Measurements from ENCODE around the gene SOX30. TPM values are rescaled to one million over a fixed set of nuclear protein-coding genes. Genes with fewer than 3 reads are reported as not detected.

SOX30 gene
- total and polyA plus RNA-seq, 3 donors from 2014 or later, result 47.7 to 197 (median 83.9) TPM

- no peak for DNase-seq
- Histone ChIP-seq H3K4me1 (no peaks in the 10 kb centered on the region), H3K36me3 (ENCODE audit: low read depth, missing control alignments) (no peaks in the 10 kb centered on the region), H3K27ac (no peak overlapping the region), H3K4me3 (peak overlapping the region in 1 of 2 donors; percentile 13), H3K27me3 (no peaks in the 10 kb centered on the region), H3K9me3 (no peaks in the 10 kb centered on the region)
- WGBS, 2 donors, result 57 to 73% methylated on average over 8 of the region's 8 CpGs
- intact Hi-C loops (cut with DNase I; ENCODE audit: low total_unique reads), result no loop called here
- TF ChIP-seq CTCF (IDR thresholded peaks at IDR 0.05) (no peak), POLR2A (IDR thresholded peaks at IDR 0.05) (no peak)
Observed at GRCh38 chr5:157608972-157609565, 43.2 kb downstream of the SOX30 start.

GRCh38 chr5:157607371-157608161 is 44.7 kb downstream of the SOX30 start:
- no peak overlapping the region for H3K27ac ChIP-seq

GRCh38 chr5:157606046-157606445 is 46.2 kb downstream of the SOX30 start:
- WGBS, 2 donors, result 88 to 93% methylated on average over 2 of the region's 2 CpGs
- no peak for DNase-seq
- no peak for TF ChIP-seq CTCF (IDR thresholded peaks at IDR 0.05)
- Histone ChIP-seq H3K4me3 (no peak overlapping the region), H3K36me3 (ENCODE audit: low read depth, missing control alignments) (no peaks in the 10 kb centered on the region), H3K4me1 (no peaks in the 10 kb centered on the region), H3K27me3 (no peaks in the 10 kb centered on the region), H3K27ac (no peak overlapping the region), H3K9me3 (no peaks in the 10 kb centered on the region)
- intact Hi-C loops (cut with DNase I; ENCODE audit: low total_unique reads), result no loop called here

More at GRCh38 chr5:157607371-157608161, 44.7 kb downstream of the SOX30 start:
- H3K36me3 ChIP-seq (ENCODE audit: low read depth, missing control alignments), result no peaks in the 10 kb centered on the region
- intact Hi-C loops (cut with DNase I; ENCODE audit: low total_unique reads), result no loop called here
- no peak for DNase-seq
- 75 to 77% methylated on average over 7 of the region's 7 CpGs for WGBS, 2 donors
- no peaks in the 10 kb centered on the region for H3K27me3 ChIP-seq
- no peaks in the 10 kb centered on the region for H3K4me1 ChIP-seq
- no peak overlapping the region for H3K4me3 ChIP-seq
- no peak for TF ChIP-seq CTCF (IDR thresholded peaks at IDR 0.05)
- no peak for TF ChIP-seq POLR2A (IDR thresholded peaks at IDR 0.05)
- H3K9me3 ChIP-seq, result no peaks in the 10 kb centered on the region

GRCh38 chr5:157603333-157604190 is 48.7 kb downstream of the SOX30 start:
- H3K9me3 ChIP-seq, result no peaks in the 10 kb centered on the region
- TF ChIP-seq CTCF (IDR thresholded peaks at IDR 0.05), result no peak
- no peak for TF ChIP-seq POLR2A (IDR thresholded peaks at IDR 0.05)
- H3K27me3 ChIP-seq, result no peaks in the 10 kb centered on the region
- no peaks in the 10 kb centered on the region for H3K4me1 ChIP-seq
- no peak overlapping the region for H3K4me3 ChIP-seq
- H3K27ac ChIP-seq, result no peak overlapping the region
- intact Hi-C loops (cut with DNase I; ENCODE audit: low total_unique reads), result loop anchor here (5.0 kb wide), 1 partner anchor 136 kb away; no protein-coding TSS in a partner anchor
- H3K36me3 ChIP-seq (ENCODE audit: low read depth, missing control alignments), result no peaks in the 10 kb centered on the region
- 81 to 91% methylated on average over 12 of the region's 12 CpGs for WGBS, 2 donors
- DNase-seq, result no peak

Measured in testis (tissue), 3 donors.